GM08714 (cell line): ENCODE results near the gene TRIM33.
"Not testable (repeated sequence)": the region's sequence is repeated elsewhere in the genome, so short reads cannot be mapped to it uniquely, and the experiment has no call there.

Source experiments
- H3K4me3 ChIP-seq: fragments of 200-500 bp; sonication (Bioruptor generic); 2 replicates; pipeline ENCODE4 v1.5.1; 2014; ENCODE audit warnings: mild to moderate bottlenecking, low read length, inconsistent platforms
- ZNF274 ChIP-seq: IDR thresholded peaks from 2 replicates; pipeline ENCODE4 v1.6.1; 2012; ENCODE audit warnings: mild to moderate bottlenecking, low read depth, low read length

The TRIM33 gene

GRCh38 chr1:114379987-114380386 lies 131.0 kb downstream of the TRIM33 start:
- no peak for TF ChIP-seq ZNF274
- no peak overlapping the region for H3K4me3 ChIP-seq

DNA sequence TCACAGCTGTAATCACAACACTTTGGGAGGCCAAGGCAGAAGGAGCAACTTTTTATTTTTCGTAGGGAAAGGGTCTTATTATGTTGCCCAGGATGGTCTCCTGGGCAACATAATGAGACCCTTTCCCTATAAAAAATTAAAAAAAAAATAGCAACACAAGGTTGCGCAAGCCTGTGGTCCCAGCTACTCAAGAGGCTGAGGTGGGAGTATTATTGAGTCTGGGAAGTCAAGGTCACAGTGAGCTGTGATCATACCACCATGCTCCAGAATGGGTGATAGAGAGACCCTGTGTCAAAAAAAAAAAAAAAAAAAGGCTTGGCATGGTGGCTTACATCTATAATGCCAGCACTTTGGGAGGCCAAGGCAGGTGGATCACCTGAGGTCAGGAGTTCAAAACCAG lies 131.6 kb downstream of the TRIM33 start:
- H3K4me3 ChIP-seq = no peak overlapping the region
- no peak for TF ChIP-seq ZNF274

DNA sequence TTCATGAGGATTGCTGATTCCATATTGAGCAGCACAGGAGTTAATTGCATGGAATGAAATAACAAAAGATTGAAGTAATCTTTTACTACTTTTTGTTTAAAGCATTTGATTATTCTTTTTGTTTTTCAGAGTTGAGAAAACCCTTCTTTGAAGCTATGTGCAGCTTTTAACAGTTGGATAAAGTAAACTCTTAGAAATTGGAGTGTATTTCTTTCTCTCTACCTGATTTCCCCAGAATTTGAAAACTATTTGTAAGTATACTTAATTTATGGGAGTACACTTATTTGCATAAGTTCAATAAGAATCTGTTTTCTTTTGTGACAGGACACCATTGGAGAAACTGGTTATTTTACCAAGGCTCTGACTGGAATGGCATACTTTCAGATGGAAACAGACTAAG lies 133.6 kb downstream of the TRIM33 start:
- no peak for TF ChIP-seq ZNF274
- H3K4me3 ChIP-seq = no peak overlapping the region

GRCh38 chr1:114369930-114370329 lies 141.1 kb downstream of the TRIM33 start:
- no peak for TF ChIP-seq ZNF274
- no peak overlapping the region for H3K4me3 ChIP-seq

- H3K4me3 ChIP-seq = not testable (repeated sequence)
Observed at GRCh38 chr1:114369266-114369919, 141.6 kb downstream of the TRIM33 start.

DNA sequence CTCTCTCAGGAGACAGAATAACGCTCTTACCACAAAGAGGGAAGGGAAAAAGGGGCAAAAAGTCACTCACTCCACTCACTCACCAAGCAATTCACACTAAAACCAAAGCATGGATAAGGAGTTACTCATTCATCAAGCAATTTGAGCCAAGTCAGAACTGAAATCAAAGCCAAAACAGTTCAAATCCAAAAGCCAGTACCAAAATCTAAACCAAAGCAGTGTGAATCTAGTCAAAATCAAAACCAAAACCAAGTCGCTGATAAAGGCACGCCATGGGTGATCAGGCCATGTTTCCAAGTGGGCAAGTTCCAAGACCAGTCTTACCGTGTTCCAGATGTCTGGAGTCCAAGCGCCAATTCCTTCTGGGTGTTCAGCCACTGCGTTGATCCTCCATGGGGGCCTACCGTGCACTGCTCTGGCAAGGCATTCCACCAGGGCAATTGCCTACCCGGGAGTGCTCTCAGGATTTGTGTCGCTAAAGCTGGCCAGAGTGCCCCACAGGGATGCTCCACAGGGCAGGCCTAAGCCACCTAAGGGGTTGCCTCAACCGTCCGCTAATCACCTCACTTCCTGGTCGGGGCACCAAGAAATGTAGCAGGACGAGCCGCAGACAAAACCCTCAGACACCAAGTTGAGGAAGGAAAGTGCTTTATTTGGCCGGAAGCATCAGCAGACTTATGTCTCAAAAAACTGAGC lies 142.3 kb downstream of the TRIM33 start:
- TF ChIP-seq ZNF274 = no peak
- H3K4me3 ChIP-seq = no peak overlapping the region

DNA sequence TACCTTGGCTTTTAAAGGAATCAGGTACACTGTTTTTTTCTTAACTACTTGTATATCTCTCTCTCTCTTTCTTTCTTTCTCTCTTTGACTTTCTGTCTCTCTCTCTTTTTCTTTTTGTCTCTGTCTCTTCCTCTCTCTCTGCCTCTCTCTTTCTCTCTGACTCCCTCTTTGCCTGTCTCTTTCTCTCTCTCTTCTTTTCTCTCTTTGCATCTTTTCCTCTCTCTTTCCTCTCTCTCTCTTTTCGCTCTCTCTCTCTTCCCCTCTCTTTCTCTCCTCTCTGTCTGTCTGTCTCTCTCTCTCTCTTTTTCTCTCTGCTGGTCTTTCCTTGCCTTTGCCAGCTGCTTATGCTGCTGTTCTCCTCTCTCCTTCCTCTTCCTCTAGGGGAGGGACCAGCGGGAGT lies 143.2 kb downstream of the TRIM33 start:
- TF ChIP-seq ZNF274 = no peak
- no peak overlapping the region for H3K4me3 ChIP-seq

DNA sequence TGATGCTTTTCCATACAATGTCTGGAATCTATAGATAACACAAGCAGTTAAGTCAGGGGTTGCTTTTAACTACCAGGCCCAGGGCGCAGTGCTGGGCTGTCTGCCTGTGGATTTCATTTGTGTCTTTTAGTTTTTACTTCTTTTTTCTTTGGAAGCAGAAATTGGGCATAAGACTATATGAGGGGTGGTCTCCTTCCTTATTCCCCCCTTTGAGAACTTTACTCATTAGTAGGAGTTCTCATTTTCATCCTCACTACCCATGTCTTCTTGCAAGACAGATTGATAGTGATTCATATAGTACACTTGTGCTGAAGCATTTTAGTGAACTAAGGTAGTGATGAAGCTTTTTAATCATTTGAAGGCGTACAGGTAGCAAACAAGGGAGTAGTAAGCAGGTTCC lies 147.8 kb downstream of the TRIM33 start:
- H3K4me3 ChIP-seq = not testable (repeated sequence)

- TF ChIP-seq ZNF274 = no peak
Observed at GRCh38 chr1:114359791-114360190, 151.2 kb downstream of the TRIM33 start.

DNA sequence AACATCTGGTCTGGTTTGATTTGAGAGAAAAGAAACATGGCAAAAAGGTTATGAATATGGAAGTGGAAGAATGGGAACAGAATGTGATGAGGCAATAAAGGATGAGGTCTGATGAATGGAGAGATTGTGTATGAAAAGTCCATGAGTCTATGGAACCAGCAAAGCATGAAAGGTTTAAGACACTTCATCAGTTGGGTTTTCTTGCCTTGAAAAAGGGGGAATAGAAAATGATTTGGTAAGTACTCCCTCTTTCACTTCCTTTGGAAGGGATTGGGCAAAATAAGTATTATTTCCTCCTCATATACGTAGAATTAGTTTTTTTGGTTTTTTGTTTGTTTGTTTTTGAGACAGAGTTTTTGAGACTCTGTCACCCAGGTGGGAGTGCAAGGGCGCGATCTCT lies 155.8 kb downstream of the TRIM33 start:
- TF ChIP-seq ZNF274 = no peak
- H3K4me3 ChIP-seq = no peak overlapping the region

More at GRCh38 chr1:114359791-114360190, 151.2 kb downstream of the TRIM33 start:
- no peak overlapping the region for H3K4me3 ChIP-seq

GRCh38 chr1:114353262-114353661 lies 157.7 kb downstream of the TRIM33 start:
- TF ChIP-seq ZNF274 = no peak
- H3K4me3 ChIP-seq = no peak overlapping the region

DNA sequence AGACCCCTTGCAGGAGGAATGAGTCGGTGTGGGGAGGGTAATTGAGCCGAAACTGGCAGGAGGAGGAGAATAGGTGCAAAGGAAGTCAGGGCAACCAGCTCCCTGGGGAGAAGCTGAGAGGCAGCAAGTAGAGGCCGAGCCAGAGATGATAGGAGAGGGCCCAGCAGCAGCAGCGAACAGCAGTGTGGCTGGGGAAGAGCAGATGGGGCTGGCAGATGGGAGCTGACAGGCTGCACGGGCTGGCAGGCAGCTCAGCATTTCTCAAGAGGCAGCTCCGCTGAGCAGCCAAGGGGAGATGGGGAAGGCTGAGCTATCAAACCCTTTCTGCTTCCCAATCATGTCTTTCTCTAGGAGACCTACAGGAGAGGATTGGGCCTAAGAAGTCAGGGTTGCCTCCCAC lies 158.2 kb downstream of the TRIM33 start:
- H3K4me3 ChIP-seq = no peak overlapping the region
- no peak for TF ChIP-seq ZNF274

DNA sequence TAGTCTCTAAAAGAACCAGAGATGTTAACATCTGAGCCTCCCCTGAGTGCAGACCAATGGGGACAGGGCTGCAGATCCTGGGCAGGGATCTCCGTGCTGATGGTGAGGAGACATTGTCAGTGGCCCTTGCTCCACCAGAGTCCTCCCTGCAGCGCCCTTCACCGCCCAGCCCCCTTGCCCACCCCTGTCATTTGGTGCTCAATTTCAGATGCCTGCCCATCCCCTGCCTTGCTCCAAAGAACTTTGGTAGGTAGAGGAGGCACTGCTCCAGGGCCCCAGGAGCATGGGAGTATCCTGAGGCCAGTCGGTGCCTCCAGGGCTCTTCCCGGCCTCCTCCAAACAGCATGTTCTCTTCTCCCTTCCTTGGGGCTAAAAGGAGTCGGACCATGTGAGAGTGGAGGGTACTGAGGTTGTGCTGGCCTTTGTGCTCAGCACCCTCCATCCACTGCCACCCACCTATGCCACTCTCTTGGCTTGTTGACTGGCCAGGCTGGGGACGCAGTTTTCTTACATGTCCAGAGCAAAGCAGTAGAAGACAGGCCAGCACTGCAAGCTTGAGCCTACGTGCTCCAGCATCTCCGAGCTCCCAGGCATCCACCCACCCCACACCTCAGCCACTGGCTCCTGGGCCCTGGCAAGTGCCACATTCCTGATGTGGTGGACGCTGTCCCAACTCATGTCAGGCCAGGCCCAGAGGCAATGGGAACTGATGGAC lies 160.1 kb downstream of the TRIM33 start:
- TF ChIP-seq ZNF274 = no peak
- H3K4me3 ChIP-seq = no peak overlapping the region

DNA sequence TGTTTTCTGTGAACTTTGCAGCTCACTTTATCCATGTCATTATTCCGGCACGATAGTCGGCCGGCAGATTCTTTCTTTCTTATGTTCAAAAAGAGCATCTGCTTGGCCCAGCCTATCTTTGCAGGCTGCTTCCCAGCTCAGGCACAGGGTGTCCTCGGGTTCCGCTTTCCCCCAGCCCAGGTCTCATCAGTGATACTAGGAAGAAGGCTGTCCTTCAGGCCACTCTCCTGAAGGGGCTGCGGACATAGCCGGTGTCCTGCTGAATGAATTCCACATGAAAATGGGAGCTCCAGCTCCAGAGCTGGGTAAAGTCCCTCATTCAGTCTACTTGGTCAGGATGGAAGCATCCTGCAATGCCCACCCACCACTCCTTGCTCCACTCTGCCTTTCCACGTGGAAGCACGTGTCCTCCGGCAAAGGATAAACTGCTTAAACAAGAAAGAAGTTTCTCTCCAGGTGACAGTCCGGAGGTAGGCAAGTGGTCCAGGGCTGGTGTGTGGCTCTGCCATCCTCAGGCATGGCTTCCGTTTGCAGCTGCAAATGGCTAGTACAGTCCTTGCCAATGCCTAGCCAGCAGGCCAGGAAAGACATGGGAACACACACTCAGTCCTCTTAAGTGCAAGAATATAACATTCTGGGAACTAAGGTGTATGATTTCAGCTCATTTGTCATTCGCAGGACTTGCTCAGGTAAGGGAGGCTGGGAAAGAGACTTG lies 161.0 kb downstream of the TRIM33 start:
- no peak overlapping the region for H3K4me3 ChIP-seq
- TF ChIP-seq ZNF274 = no peak

DNA sequence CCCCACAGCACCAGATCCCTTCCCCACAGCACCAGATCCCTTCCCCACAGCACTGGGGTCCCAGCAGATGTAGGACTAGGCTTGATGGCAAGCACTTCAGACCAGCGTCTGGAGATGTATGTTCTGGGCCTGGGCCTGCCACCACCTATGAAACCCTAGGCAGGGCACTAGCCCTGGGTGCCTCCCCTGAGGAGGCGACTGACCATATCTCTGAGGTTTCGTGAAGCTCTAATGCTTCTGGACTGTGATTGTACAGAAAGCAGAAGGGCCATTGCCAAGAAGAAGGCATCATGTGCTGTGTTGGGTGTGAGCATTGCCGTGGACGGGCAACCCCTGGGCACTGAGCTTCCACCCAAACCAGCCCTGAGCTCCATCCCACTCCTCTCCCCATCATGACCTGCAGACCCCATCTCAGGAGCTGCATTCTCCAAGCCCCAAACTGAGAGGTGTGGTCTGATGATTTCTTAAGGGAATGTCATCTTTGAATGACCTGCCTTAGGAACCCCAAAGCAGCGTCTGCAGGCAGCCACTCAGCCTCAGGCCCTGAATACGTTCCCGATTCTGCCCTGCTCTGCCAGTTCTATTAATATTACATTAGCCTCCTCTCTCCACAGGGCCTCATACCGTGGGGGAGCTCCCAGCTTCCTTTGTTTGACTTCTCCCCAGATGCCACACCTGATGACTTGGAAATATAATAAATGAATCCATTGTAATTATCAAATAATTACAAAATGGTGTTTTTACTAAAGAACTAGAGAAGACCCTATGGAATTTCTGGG lies 163.4 kb downstream of the TRIM33 start:
- TF ChIP-seq ZNF274 = no peak
- H3K4me3 ChIP-seq = no peak overlapping the region
